HG03354 (cell line): Measurements from ENCODE around the gene ASTN2.

Experiments
- ATAC-seq: cut with Tn5 transposase; IDR thresholded peaks from one replicate; pipeline ENCODE4 v1.9.1; 2021; ENCODE audit warnings: mild to moderate bottlenecking; ENCODE audit not compliant: unreplicated experiment, poor library complexity, severe bottlenecking

ASTN2 gene

DNA sequence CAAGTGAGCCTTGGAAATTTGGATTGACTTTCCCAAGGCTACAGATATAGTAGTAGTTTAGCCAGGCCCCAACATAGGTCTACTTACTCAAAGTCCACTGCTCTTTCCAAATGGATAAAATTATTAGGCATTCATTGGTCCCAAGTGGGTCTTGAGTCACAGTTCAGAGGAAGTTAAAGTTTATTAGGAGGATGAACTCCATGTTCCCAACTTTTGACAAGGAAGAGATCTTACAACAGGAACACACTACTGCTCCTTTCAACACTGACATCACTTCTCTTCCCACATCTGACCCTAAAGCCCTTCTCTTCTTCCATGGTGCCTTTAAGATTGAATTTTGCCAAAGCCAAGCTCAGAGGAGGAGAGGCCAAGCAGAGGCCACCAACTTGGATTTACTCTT, 962.2 kb downstream of the ASTN2 start:
- ATAC-seq = no peak

GRCh38 chr9:116452227-116452626, 962.6 kb downstream of the ASTN2 start:
- no peak for ATAC-seq

DNA sequence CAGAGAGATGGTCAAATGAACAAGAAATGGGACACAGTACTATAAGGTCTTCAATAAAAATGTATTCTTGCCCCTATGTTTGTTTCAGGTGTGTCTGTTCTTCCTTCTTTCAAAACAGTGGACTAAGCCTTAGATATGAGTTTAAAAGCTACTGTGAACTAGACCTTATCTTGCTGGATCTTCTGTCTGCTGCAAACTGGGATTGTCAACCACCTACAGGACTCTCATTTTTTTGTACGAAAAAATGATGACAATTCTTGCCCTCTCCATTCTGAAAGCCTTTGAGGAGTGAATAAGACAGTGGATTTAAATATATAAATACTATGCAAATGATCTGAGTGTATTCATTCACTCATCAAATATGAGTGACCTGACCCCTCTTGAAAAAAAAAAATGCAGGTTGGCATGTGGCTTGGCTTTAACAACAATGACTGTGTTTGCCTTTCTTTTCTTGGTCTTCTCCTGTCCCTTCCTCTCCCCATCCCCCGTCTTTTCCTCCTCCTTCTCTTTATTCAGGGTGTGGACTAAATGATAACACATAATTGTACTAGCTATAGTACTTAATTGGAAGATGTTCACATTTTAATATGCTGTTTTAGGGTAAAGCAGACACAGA, 963.2 kb downstream of the ASTN2 start:
- no peak for ATAC-seq

- ATAC-seq = peak; percentile 88
These were observed 964.3 kb downstream of the ASTN2 start for GRCh38 chr9:116450378-116451139.

- ATAC-seq = no peak
These were observed 964.9 kb downstream of the ASTN2 start for GRCh38 chr9:116449949-116450348.

GRCh38 chr9:116448431-116448830, 966.4 kb downstream of the ASTN2 start:
- ATAC-seq = no peak

DNA sequence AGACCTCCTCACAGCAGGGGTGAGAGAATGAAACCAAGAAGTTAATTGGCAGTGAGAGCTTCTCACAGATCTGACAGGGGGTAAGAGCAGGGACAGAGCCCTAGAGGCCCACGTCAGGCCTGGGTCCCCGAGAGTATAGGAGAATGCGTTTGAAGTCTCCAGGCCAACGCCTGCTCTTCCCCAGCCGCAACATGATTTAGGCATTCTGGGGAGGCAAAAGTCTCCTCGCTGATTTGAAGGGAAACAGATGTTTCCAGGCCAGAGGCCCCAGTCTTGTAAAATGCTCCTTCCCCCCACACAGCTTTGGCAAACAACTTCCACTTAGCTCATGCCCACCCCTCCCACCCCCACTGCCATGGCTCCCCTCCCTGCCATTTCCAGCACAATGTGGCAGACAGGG, 966.9 kb downstream of the ASTN2 start:
- ATAC-seq = no peak

- no peak for ATAC-seq
These were observed 972.3 kb downstream of the ASTN2 start for GRCh38 chr9:116442528-116442927.

GRCh38 chr9:116437411-116438370, 977.2 kb downstream of the ASTN2 start:
- ATAC-seq = no peak

- ATAC-seq = no peak
These were observed 978.7 kb downstream of the ASTN2 start for GRCh38 chr9:116436121-116436520.

DNA sequence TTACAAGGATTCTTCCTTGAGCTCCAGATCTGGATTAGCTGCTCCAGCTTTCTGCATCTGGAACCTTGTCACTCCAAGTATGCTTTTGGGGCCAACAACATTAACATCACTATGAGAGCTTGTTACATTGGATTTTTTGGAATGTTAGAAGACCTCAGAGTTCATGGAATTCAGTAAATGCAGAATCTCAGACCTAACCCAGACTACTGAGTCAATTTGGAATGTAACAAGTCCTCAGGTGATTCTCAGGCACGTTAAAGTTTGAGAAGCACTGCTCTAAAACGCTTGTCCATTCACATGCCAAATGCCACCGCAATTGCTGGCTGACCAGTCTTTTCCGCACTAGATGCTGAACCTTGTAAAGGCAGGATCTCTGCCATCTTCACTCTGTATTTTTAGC, 979.2 kb downstream of the ASTN2 start:
- ATAC-seq = no peak

GRCh38 chr9:116434314-116434713, 980.5 kb downstream of the ASTN2 start:
- ATAC-seq = no peak

GRCh38 chr9:116432051-116432450, 982.8 kb downstream of the ASTN2 start:
- ATAC-seq = no peak

DNA sequence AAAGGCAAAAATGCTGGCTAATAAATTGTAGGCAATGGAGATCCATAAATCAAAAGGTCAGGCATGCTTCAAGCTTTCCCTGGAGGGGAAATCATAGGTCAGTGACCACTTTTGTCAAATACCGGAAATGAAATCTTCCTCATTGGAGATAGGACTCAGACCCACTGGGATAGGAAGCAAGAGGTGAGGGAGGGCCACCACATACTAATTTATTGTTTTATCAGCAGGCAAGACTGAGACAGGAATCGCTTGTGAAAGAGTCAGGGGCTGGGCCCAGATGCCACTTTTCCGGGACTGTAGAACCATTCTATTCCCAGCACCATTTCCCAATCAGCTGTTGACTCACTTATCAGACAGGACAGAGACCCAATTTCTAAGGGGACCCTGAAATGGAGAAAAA, 984.0 kb downstream of the ASTN2 start:
- ATAC-seq = no peak

DNA sequence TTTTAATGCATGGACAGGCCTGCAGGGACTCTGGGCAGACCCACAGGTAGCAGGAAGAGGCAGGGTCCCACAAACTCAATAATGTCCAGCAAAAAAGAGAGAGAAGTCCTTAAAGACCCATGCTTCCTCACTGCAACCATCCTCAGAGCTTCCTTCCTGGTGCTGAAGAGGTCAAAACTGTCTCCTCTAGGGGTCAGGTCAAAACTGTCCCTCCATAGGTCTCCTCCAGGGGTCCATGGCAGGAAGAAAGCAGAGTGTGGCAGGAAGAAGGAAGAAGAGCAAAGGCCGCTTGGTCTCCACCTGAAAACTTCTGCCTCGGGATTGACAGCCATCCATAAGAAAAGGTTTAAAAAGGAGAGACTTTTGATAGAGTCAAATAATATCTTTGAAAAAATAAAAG, 989.6 kb downstream of the ASTN2 start:
- no peak for ATAC-seq

GRCh38 chr9:116423149-116423548, 991.7 kb downstream of the ASTN2 start:
- ATAC-seq = no peak

DNA sequence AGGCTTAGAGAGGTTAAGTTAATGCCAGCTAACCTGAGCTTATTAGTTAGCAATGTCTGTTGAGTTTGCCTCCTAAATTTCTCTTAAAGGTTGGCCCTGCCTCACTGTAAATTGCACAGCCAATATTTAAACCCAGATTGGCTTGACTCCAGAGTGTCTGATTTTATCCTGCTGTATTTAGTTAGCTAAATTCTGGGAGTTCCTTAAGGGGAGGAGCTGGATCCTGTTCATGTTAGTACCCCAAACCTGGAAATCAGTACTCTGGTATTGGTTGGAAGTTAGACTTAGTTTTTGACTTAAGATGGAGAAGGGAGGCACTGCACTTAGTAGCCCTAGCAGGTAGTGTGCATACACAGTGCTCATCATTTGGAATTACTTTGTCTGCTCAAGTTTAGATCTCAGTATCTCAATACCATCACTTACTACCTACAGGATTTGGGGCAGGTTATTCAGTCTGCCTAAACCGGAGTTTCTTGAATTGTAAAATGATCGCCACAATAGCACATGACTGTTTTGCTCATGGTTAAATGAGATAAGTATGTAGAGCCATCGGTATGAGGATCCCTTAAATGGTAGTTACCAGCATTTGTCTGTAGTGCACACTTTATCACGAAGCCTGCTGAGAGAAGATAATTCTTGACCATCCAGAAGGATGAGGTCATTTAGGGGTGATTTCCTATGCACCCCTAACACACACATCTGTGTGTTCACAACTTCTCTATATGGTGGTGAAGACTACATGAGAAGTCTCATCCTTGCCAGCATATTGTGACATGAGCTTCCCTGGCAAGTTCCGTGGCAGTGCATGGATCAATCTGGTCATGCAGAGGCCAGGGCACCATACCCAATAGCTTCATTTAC, 992.5 kb downstream of the ASTN2 start:
- ATAC-seq = no peak

GRCh38 chr9:116420993-116421538, 993.8 kb downstream of the ASTN2 start:
- no peak for ATAC-seq

GRCh38 chr9:116419181-116419580, 995.7 kb downstream of the ASTN2 start:
- ATAC-seq = no peak
